Endothelial cell of umbilical vein (primary cell): ENCODE data around the gene GSDMA.

ENCODE experiments used
- EZH2 ChIP-seq: IDR thresholded peaks from 2 replicates; pipeline ENCODE4 v1.6.1; 2012; ENCODE audit warnings: borderline replicate concordance, low read depth, mild to moderate bottlenecking, moderate library complexity, low read length, inconsistent platforms; ENCODE audit not compliant: severe bottlenecking
- FOS ChIP-seq: IDR thresholded peaks from 2 replicates; pipeline ENCODE4 v1.6.1; 2011; ENCODE audit warnings: mild to moderate bottlenecking, low read length, moderate library complexity, borderline replicate concordance; ENCODE audit not compliant: insufficient read depth
- JUN ChIP-seq: IDR thresholded peaks from 2 replicates; pipeline ENCODE4 v1.6.1; 2011; ENCODE audit warnings: borderline replicate concordance, low read depth; ENCODE audit not compliant: insufficient read length, insufficient read depth
- POLR2A ChIP-seq: IDR thresholded peaks from 2 replicates; pipeline ENCODE4 v1.6.1; 2012; ENCODE audit warnings: low read depth, mild to moderate bottlenecking, control low read depth, low read length
- POLR2AphosphoS5 ChIP-seq: IDR thresholded peaks from 2 replicates; pipeline ENCODE4 v1.6.1; 2012; ENCODE audit warnings: low read depth, mild to moderate bottlenecking, control low read depth, low read length, moderate library complexity; ENCODE audit not compliant: insufficient read depth
- TF ChIP-seq, protein P1 (sequence below), 2 donors: IDR thresholded peaks; 1 replicate in 1 of 2; 2 replicates in 1 of 2; pipeline ENCODE4 v1.5.1; 2011; ENCODE audit warnings: low read length in 2 of 2, mild to moderate bottlenecking in 2 of 2, moderate library complexity in 2 of 2, control low read depth in 1 of 2, inconsistent platforms in 1 of 2, low read depth in 1 of 2; ENCODE audit not compliant: insufficient read depth in 1 of 2; ENCODE audit errors: extremely low read depth in 1 of 2
- TF ChIP-seq, protein P2 (sequence below): IDR thresholded peaks from 2 replicates; pipeline ENCODE4 v1.6.1; 2011; ENCODE audit not compliant: insufficient read depth, insufficient read length

GRCh38 chr17:39975801-39976200, 13.0 kb downstream of the GSDMA start:
- TF ChIP-seq, protein P1, sequence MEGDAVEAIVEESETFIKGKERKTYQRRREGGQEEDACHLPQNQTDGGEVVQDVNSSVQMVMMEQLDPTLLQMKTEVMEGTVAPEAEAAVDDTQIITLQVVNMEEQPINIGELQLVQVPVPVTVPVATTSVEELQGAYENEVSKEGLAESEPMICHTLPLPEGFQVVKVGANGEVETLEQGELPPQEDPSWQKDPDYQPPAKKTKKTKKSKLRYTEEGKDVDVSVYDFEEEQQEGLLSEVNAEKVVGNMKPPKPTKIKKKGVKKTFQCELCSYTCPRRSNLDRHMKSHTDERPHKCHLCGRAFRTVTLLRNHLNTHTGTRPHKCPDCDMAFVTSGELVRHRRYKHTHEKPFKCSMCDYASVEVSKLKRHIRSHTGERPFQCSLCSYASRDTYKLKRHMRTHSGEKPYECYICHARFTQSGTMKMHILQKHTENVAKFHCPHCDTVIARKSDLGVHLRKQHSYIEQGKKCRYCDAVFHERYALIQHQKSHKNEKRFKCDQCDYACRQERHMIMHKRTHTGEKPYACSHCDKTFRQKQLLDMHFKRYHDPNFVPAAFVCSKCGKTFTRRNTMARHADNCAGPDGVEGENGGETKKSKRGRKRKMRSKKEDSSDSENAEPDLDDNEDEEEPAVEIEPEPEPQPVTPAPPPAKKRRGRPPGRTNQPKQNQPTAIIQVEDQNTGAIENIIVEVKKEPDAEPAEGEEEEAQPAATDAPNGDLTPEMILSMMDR (IDR thresholded peaks at IDR 0.05; ENCODE audit: extremely low read depth in 1 of 2, insufficient read depth in 1 of 2, low read depth in 1 of 2, low read length in 2 of 2), result no peak
- TF ChIP-seq POLR2AphosphoS5 (no peak), JUN (no peak), EZH2 (no peak), POLR2A (no peak), FOS (no peak)
- TF ChIP-seq, protein P2, sequence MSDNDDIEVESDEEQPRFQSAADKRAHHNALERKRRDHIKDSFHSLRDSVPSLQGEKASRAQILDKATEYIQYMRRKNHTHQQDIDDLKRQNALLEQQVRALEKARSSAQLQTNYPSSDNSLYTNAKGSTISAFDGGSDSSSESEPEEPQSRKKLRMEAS, result no peak
